ENCODE data around the gene RNF182.

The RNF182 gene

DNA sequence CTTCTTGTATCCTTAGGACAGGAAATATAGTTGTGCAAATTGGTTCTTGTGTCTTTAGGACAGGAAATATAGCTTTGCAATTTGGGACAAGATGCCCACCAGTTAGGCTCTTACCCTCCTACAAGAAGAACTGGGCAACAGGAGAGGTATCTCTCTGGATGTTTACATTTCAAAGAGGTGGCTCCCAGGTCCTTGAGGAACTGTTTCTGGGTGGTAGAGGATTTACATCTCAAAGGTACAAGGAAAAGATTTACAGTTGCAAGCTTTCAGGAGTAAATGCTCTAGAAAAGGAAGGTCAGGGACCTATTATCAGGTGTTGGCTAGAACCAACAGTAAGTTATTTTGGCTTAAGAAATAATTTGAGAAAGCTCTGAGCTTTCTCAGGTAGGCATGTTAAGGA lies 19.2 kb downstream of the RNF182 start:
- Histone ChIP-seq H3K79me1 (ENCODE audit: low read depth, low read length) (no peaks in the 10 kb centered on the region), H2BK120ac (ENCODE audit: low read depth, low read length) (no peak overlapping the region), H3K9ac (ENCODE audit: low read depth, low read length, poor library complexity) (no peak overlapping the region), H2BK5ac (ENCODE audit: low read length) (no peak overlapping the region), H2AK5ac (ENCODE audit: low read depth, low read length) (no peak overlapping the region), H3K27ac (replicated peaks; ENCODE audit: low read length) (no peak overlapping the region), H3K4ac (ENCODE audit: low read length) (no peak overlapping the region), H3K36me3 (replicated peaks in 1 of 2; ENCODE audit: control insufficient read depth in 2 of 2, insufficient read depth in 2 of 2, low read length in 2 of 2) (no peaks in the 10 kb centered on the region), H3K4me2 (ENCODE audit: insufficient read depth, low read length, poor library complexity, severe bottlenecking) (no peak overlapping the region), H2BK12ac (ENCODE audit: low read length) (no peak overlapping the region), H3K4me1 (ENCODE audit: control insufficient read depth in 2 of 2, insufficient read depth in 1 of 2, low read depth in 1 of 2, low read length in 2 of 2) (no peaks in the 10 kb centered on the region), H3K9me3 (replicated peaks in 1 of 2; ENCODE audit: control insufficient read depth in 2 of 2, insufficient read depth in 1 of 2, low read depth in 1 of 2, low read length in 2 of 2) (peaks cover 0 to 13% of the 10 kb centered on the region in 2 donors), H3K14ac (ENCODE audit: low read length) (no peak overlapping the region), H4K91ac (ENCODE audit: low read depth, low read length, poor library complexity) (no peak overlapping the region), H2BK15ac (ENCODE audit: low read length) (no peak overlapping the region), H3K4me3 (ENCODE audit: low read length in 2 of 2) (no peak overlapping the region), H3K18ac (ENCODE audit: low read length) (no peak overlapping the region), H3K27me3 (ENCODE audit: control insufficient read depth in 3 of 3, insufficient read depth in 3 of 3, low read depth in 1 of 3, low read length in 3 of 3) (no peaks in the 10 kb centered on the region), H3K23ac (ENCODE audit: low read depth, low read length, poor library complexity) (no peak overlapping the region), H4K8ac (ENCODE audit: low read depth, low read length) (no peak overlapping the region), H2AFZ (ENCODE audit: low read length) (no peak overlapping the region)
- DNase-seq (ENCODE audit: low spot score): no peak

DNA sequence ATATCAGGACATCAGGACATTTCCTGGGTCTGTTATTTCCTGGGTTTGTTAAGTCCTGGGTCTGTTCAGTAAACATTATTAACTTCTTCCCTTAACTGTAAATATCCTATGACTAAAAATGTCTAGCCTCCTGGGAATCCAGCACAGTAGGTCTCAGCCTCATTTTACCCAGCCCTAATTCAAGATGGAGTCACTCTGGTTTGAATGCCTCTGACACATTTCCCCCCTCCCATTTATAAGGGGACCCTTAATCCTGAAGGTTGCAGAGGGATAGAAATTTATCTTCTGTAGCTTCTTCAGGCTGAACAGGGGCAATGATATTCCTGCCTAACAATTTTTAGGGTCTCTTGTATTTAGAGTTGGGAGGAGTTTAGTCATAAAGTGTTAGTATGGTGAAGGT lies 21.8 kb downstream of the RNF182 start:
- no peak overlapping the region for H2BK12ac ChIP-seq (ENCODE audit: low read length)
- no peaks in the 10 kb centered on the region for H3K4me1 ChIP-seq (ENCODE audit: control insufficient read depth in 2 of 2, insufficient read depth in 1 of 2, low read depth in 1 of 2, low read length in 2 of 2)
- no peaks in the 10 kb centered on the region for H3K79me1 ChIP-seq (ENCODE audit: low read depth, low read length)
- no peak overlapping the region for H2AFZ ChIP-seq (ENCODE audit: low read length)
- H3K14ac ChIP-seq (ENCODE audit: low read length): no peak overlapping the region
- no peaks in the 10 kb centered on the region for H3K36me3 ChIP-seq (replicated peaks in 1 of 2; ENCODE audit: control insufficient read depth in 2 of 2, insufficient read depth in 2 of 2, low read length in 2 of 2)
- H3K9ac ChIP-seq (ENCODE audit: low read depth, low read length, poor library complexity): no peak overlapping the region
- no peak overlapping the region for H3K4me3 ChIP-seq (ENCODE audit: low read length in 2 of 2)
- no peak overlapping the region for H2AK5ac ChIP-seq (ENCODE audit: low read depth, low read length)
- no peak overlapping the region for H4K8ac ChIP-seq (ENCODE audit: low read depth, low read length)
- no peak overlapping the region for H3K18ac ChIP-seq (ENCODE audit: low read length)
- no peak overlapping the region for H4K91ac ChIP-seq (ENCODE audit: low read depth, low read length, poor library complexity)
- no peak overlapping the region for H3K4ac ChIP-seq (ENCODE audit: low read length)
- no peak overlapping the region for H3K4me2 ChIP-seq (ENCODE audit: insufficient read depth, low read length, poor library complexity, severe bottlenecking)
- H3K23ac ChIP-seq (ENCODE audit: low read depth, low read length, poor library complexity): no peak overlapping the region
- H2BK15ac ChIP-seq (ENCODE audit: low read length): no peak overlapping the region
- peaks cover 3 to 13% of the 10 kb centered on the region in 2 donors for H3K9me3 ChIP-seq (replicated peaks in 1 of 2; ENCODE audit: control insufficient read depth in 2 of 2, insufficient read depth in 1 of 2, low read depth in 1 of 2, low read length in 2 of 2)
- no peak for DNase-seq (ENCODE audit: low spot score)
- H2BK5ac ChIP-seq (ENCODE audit: low read length): no peak overlapping the region
- H3K27ac ChIP-seq (replicated peaks; ENCODE audit: low read length): no peak overlapping the region
- H3K27me3 ChIP-seq (ENCODE audit: control insufficient read depth in 3 of 3, insufficient read depth in 3 of 3, low read depth in 1 of 3, low read length in 3 of 3): no peaks in the 10 kb centered on the region
- H2BK120ac ChIP-seq (ENCODE audit: low read depth, low read length): no peak overlapping the region

DNA sequence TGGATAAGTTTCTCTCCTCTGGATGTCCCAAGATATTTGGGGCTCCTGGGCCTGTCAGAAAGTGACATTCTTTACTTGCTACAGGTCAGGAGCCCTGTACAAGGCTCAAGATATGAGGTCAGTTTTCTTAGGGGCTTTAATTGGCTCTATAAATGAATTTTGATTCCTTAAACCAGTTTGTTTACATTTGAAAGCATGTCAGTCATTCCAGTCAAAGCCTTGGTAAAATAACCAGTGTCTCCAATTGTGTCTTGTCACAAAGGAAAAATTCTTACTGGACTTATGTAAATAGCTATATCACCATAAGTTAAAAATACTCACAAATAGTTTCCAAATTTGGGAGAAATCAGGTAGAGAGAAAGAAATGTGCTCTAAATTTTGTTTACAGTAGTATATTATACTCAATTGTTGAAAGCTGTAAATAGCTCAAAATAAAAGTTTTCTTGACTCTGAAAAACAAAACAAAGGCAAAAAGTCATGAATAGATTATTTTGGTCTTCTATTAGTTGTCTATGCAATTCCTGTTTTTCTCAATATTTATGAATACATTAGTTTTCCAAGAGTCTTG lies 22.9 kb downstream of the RNF182 start:
- Histone ChIP-seq H3K27ac (replicated peaks; ENCODE audit: low read length) (no peak overlapping the region), H3K27me3 (ENCODE audit: control insufficient read depth in 3 of 3, insufficient read depth in 3 of 3, low read depth in 1 of 3, low read length in 3 of 3) (no peaks in the 10 kb centered on the region), H4K8ac (ENCODE audit: low read depth, low read length) (no peak overlapping the region), H2BK15ac (ENCODE audit: low read length) (no peak overlapping the region), H3K4ac (ENCODE audit: low read length) (no peak overlapping the region), H3K36me3 (replicated peaks in 1 of 2; ENCODE audit: control insufficient read depth in 2 of 2, insufficient read depth in 2 of 2, low read length in 2 of 2) (no peaks in the 10 kb centered on the region), H4K91ac (ENCODE audit: low read depth, low read length, poor library complexity) (no peak overlapping the region), H3K4me1 (ENCODE audit: control insufficient read depth in 2 of 2, insufficient read depth in 1 of 2, low read depth in 1 of 2, low read length in 2 of 2) (no peaks in the 10 kb centered on the region), H3K9me3 (replicated peaks in 1 of 2; ENCODE audit: control insufficient read depth in 2 of 2, insufficient read depth in 1 of 2, low read depth in 1 of 2, low read length in 2 of 2) (peaks cover 3 to 7% of the 10 kb centered on the region in 2 donors), H3K18ac (ENCODE audit: low read length) (no peak overlapping the region), H3K79me1 (ENCODE audit: low read depth, low read length) (no peaks in the 10 kb centered on the region), H3K14ac (ENCODE audit: low read length) (no peak overlapping the region), H2BK120ac (ENCODE audit: low read depth, low read length) (no peak overlapping the region), H3K4me2 (ENCODE audit: insufficient read depth, low read length, poor library complexity, severe bottlenecking) (no peak overlapping the region), H2BK5ac (ENCODE audit: low read length) (no peak overlapping the region), H2BK12ac (ENCODE audit: low read length) (no peak overlapping the region), H3K4me3 (ENCODE audit: low read length in 2 of 2) (no peak overlapping the region), H2AFZ (ENCODE audit: low read length) (no peak overlapping the region), H2AK5ac (ENCODE audit: low read depth, low read length) (no peak overlapping the region), H3K9ac (ENCODE audit: low read depth, low read length, poor library complexity) (no peak overlapping the region), H3K23ac (ENCODE audit: low read depth, low read length, poor library complexity) (no peak overlapping the region)
- no peak for DNase-seq (ENCODE audit: low spot score)

DNA sequence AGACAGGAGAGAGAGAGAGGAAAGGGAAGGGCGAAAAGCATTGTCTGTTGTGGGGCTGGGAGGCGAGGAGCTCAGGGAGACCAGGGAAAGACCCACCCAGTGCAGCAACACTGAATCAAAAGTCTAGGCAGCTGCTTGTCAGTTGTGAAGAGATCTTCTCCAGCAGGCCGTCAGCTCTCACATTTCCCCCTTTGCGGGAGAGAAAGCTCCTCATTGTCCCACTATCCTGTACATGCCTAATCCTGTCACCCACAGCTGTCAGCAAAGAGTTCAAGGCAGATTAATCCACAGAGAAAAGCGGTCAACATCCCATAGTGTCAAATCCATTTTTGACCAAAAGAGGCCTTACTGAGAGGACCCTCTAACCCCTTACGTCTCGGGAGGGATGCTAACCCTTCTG lies 27.3 kb downstream of the RNF182 start:
- peaks cover 3 to 7% of the 10 kb centered on the region in 2 donors for H3K9me3 ChIP-seq (replicated peaks in 1 of 2; ENCODE audit: control insufficient read depth in 2 of 2, insufficient read depth in 1 of 2, low read depth in 1 of 2, low read length in 2 of 2)
- no peak overlapping the region for H2BK12ac ChIP-seq (ENCODE audit: low read length)
- H4K91ac ChIP-seq (ENCODE audit: low read depth, low read length, poor library complexity): no peak overlapping the region
- H3K36me3 ChIP-seq (replicated peaks in 1 of 2; ENCODE audit: control insufficient read depth in 2 of 2, insufficient read depth in 2 of 2, low read length in 2 of 2): no peaks in the 10 kb centered on the region
- no peak overlapping the region for H3K27ac ChIP-seq (replicated peaks; ENCODE audit: low read length)
- H2BK5ac ChIP-seq (ENCODE audit: low read length): no peak overlapping the region
- no peak overlapping the region for H2BK15ac ChIP-seq (ENCODE audit: low read length)
- no peak overlapping the region for H2AK5ac ChIP-seq (ENCODE audit: low read depth, low read length)
- no peaks in the 10 kb centered on the region for H3K27me3 ChIP-seq (ENCODE audit: control insufficient read depth in 3 of 3, insufficient read depth in 3 of 3, low read depth in 1 of 3, low read length in 3 of 3)
- no peak overlapping the region for H3K4ac ChIP-seq (ENCODE audit: low read length)
- H3K4me1 ChIP-seq (ENCODE audit: control insufficient read depth in 2 of 2, insufficient read depth in 1 of 2, low read depth in 1 of 2, low read length in 2 of 2): no peaks in the 10 kb centered on the region
- WGBS, 2 donors (ENCODE audit: extremely low coverage in 2 of 2, insufficient read length in 2 of 2, insufficient replicate concordance in 1 of 2): no CpG with 5 or more reads among the region's 7 CpGs
- H4K8ac ChIP-seq (ENCODE audit: low read depth, low read length): no peak overlapping the region
- H3K4me3 ChIP-seq (ENCODE audit: low read length in 2 of 2): no peak overlapping the region
- H3K79me1 ChIP-seq (ENCODE audit: low read depth, low read length): no peaks in the 10 kb centered on the region
- no peak overlapping the region for H2BK120ac ChIP-seq (ENCODE audit: low read depth, low read length)
- no peak overlapping the region for H3K14ac ChIP-seq (ENCODE audit: low read length)
- DNase-seq (ENCODE audit: low spot score): no peak
- no peak overlapping the region for H3K4me2 ChIP-seq (ENCODE audit: insufficient read depth, low read length, poor library complexity, severe bottlenecking)
- no peak overlapping the region for H3K18ac ChIP-seq (ENCODE audit: low read length)
- no peak overlapping the region for H3K9ac ChIP-seq (ENCODE audit: low read depth, low read length, poor library complexity)
- no peak overlapping the region for H2AFZ ChIP-seq (ENCODE audit: low read length)
- H3K23ac ChIP-seq (ENCODE audit: low read depth, low read length, poor library complexity): no peak overlapping the region

Data from neuronal stem cell (in vitro differentiated cells).